Calu3 (cell line): ENCODE measurements around the gene PRKN. TPM values are rescaled to one million over a fixed set of nuclear protein-coding genes. Genes with fewer than 3 reads are reported as not detected.

Experiments
- BruUV-seq: library from RNA; stranded (reverse); fragments of 400-500 nt; replicated peaks from 2 replicates; lab custom pipeline; 2021; lab: Mats Ljungman, UMichigan
- CTCF ChIA-PET: fragments of 300-600 bp; sonication (Branson Sonifier 250); formaldehyde crosslinking; loops from one replicate; lab custom pipeline; 2022; ENCODE audit warnings: antibody characterized with exemption; lab: Charles Lee
- DNase-seq: peaks from one replicate; pipeline ENCODE4 v3.0.0; 2022
- H3K27ac Mint-ChIP-seq: one replicate; pipeline ENCODE4 v1.8.0; 2022; ENCODE audit warnings: mixed read lengths; ENCODE audit not compliant: unreplicated experiment
- H3K27me3 Mint-ChIP-seq: one replicate; pipeline ENCODE4 v1.8.0; 2022; ENCODE audit warnings: mixed read lengths; ENCODE audit not compliant: unreplicated experiment
- H3K36me3 Mint-ChIP-seq: one replicate; pipeline ENCODE4 v1.8.0; 2022; ENCODE audit warnings: mild to moderate bottlenecking, moderate library complexity, mixed read lengths; ENCODE audit not compliant: insufficient read depth, unreplicated experiment
- H3K4me1 Mint-ChIP-seq: one replicate; pipeline ENCODE4 v1.8.0; 2022; ENCODE audit warnings: mild to moderate bottlenecking, low read depth, mixed read lengths; ENCODE audit not compliant: unreplicated experiment
- H3K4me3 Mint-ChIP-seq: one replicate; pipeline ENCODE4 v1.8.0; 2022; ENCODE audit warnings: mild to moderate bottlenecking, low read depth, moderate library complexity, mixed read lengths; ENCODE audit not compliant: unreplicated experiment
- H3K9me3 Mint-ChIP-seq: one replicate; pipeline ENCODE4 v1.8.0; 2022; ENCODE audit warnings: low read depth, mixed read lengths; ENCODE audit not compliant: unreplicated experiment
- CTCF ChIP-seq: fragments of 200-600 bp; IDR thresholded peaks from one replicate; pipeline ENCODE4 v1.8.0; 2022; ENCODE audit warnings: antibody characterized with exemption; ENCODE audit not compliant: unreplicated experiment
- intact Hi-C: fragments of 100-400 bp; cut with micrococcal nuclease; formaldehyde crosslinking; loops from one replicate; pipeline ENCODE4 v1.10.0; 2022; ENCODE audit not compliant: unreplicated experiment
- total RNA-seq: library from RNA; stranded (reverse); gene quantifications from 2 replicates; pipeline ENCODE4 v1.2.3, GENCODE V29; 2022

PRKN gene
- total RNA-seq, 1 experiment from 2014 or later = 3.8 TPM

- intact Hi-C loops = no loop called here
- no peak for TF ChIP-seq CTCF
Measured at GRCh38 chr6:162640756-162641155, 86.8 kb downstream of the PRKN start.

GRCh38 chr6:162639951-162640350 is 87.6 kb downstream of the PRKN start:
- H3K9me3 Mint-ChIP-seq = no peaks in the 10 kb centered on the region
- BruUV-seq = no TSS peak
- intact Hi-C loops = no loop called here
- no peaks in the 10 kb centered on the region for H3K36me3 Mint-ChIP-seq
- no peaks in the 10 kb centered on the region for H3K27me3 Mint-ChIP-seq
- CTCF ChIA-PET = no interaction called here
- no peak overlapping the region for H3K4me3 Mint-ChIP-seq
- H3K27ac Mint-ChIP-seq = no peak overlapping the region
- no peaks in the 10 kb centered on the region for H3K4me1 Mint-ChIP-seq
- no peak for TF ChIP-seq CTCF
- no peak for DNase-seq

More at GRCh38 chr6:162640756-162641155, 86.8 kb downstream of the PRKN start:
- BruUV-seq = no TSS peak
- no peaks in the 10 kb centered on the region for H3K36me3 Mint-ChIP-seq
- no peaks in the 10 kb centered on the region for H3K9me3 Mint-ChIP-seq
- CTCF ChIA-PET = no interaction called here
- no peak overlapping the region for H3K4me3 Mint-ChIP-seq
- no peaks in the 10 kb centered on the region for H3K4me1 Mint-ChIP-seq
- DNase-seq = no peak
- H3K27ac Mint-ChIP-seq = no peak overlapping the region
- H3K27me3 Mint-ChIP-seq = no peaks in the 10 kb centered on the region

GRCh38 chr6:162638931-162639574 is 88.5 kb downstream of the PRKN start:
- intact Hi-C loops = no loop called here
- Mint-ChIP-seq H3K4me3 (no peak overlapping the region), H3K27ac (no peak overlapping the region), H3K36me3 (no peaks in the 10 kb centered on the region), H3K4me1 (no peaks in the 10 kb centered on the region), H3K27me3 (no peaks in the 10 kb centered on the region), H3K9me3 (no peaks in the 10 kb centered on the region)
- TF ChIP-seq CTCF = no peak
- CTCF ChIA-PET = no interaction called here
- DNase-seq = no peak
- BruUV-seq = no TSS peak

- intact Hi-C loops = no loop called here
- H3K9me3 Mint-ChIP-seq = no peaks in the 10 kb centered on the region
- no peaks in the 10 kb centered on the region for H3K4me1 Mint-ChIP-seq
- H3K27me3 Mint-ChIP-seq = no peaks in the 10 kb centered on the region
- no peaks in the 10 kb centered on the region for H3K36me3 Mint-ChIP-seq
- no peak overlapping the region for H3K4me3 Mint-ChIP-seq
- no peak overlapping the region for H3K27ac Mint-ChIP-seq
- DNase-seq = no peak
- no TSS peak for BruUV-seq
- CTCF ChIA-PET = no interaction called here
- no peak for TF ChIP-seq CTCF
Measured at GRCh38 chr6:162637317-162637716, 90.2 kb downstream of the PRKN start.
